C4-2B (cell line): ENCODE results near the gene USP14.

Source experiments
- CTCF ChIP-seq: fragments of 450-650 bp; conservative IDR thresholded peaks from 2 replicates; pipeline ENCODE4 v1.5.1; 2017; ENCODE audit warnings: mild to moderate bottlenecking
- ZFX ChIP-seq: fragments of 450-650 bp; IDR thresholded peaks from 2 replicates; pipeline ENCODE4 v1.6.1; 2017

- no peak for TF ChIP-seq CTCF
- no peak for TF ChIP-seq ZFX
These were observed 21.1 kb downstream of the USP14 start for GRCh38 chr18:179499-179898.
